PC-9 (cell line): ENCODE measurements around the gene EXOC2. TPM values are rescaled to one million over a fixed set of nuclear protein-coding genes. Genes with fewer than 3 reads are reported as not detected.
"Not testable (repeated sequence)": the region's sequence is repeated elsewhere in the genome, so short reads cannot be mapped to it uniquely, and the experiment has no call there.

Source experiments
- BruUV-seq: library from RNA; stranded (reverse); fragments of 400-500 nt; replicated peaks from 2 replicates; lab custom pipeline; 2021; lab: Mats Ljungman, UMichigan
- CTCF ChIA-PET: fragments of 300-600 bp; sonication (Branson Sonifier 250); formaldehyde crosslinking; loops from one replicate; lab custom pipeline; 2022; ENCODE audit warnings: antibody characterized with exemption; lab: Charles Lee
- POLR2A ChIA-PET: fragments of 300-600 bp; sonication (Branson Sonifier 250); formaldehyde crosslinking; loops from one replicate; lab custom pipeline; 2022; ENCODE audit warnings: antibody characterized with exemption; ENCODE audit not compliant: unreplicated experiment; lab: Charles Lee
- DNase-seq, 2 experiments: peaks; one replicate each; pipeline versions ENCODE4 v3.0.0 to v3.0.0-alpha.2; 2015 to 2022; ENCODE audit warnings: mixed read lengths in 1 of 2
- H2AFZ ChIP-seq: fragments of 200-600 bp; sonication (generic); 2 replicates; pipeline ENCODE4 v1.8.1; 2017; ENCODE audit warnings: antibody characterized with exemption
- H3F3A ChIP-seq: fragments of 200-600 bp; sonication (generic); 2 replicates; pipeline ENCODE4 v1.8.1; 2017; ENCODE audit warnings: antibody characterized with exemption, mild to moderate bottlenecking, low read depth; ENCODE audit not compliant: insufficient read depth
- H3K27ac ChIP-seq: fragments of 200-600 bp; sonication (generic); 2 replicates; pipeline ENCODE4 v1.6.1; 2016; ENCODE audit warnings: mixed run types
- H3K27me3 ChIP-seq: fragments of 200-600 bp; sonication (generic); 2 replicates; pipeline ENCODE4 v1.6.1; 2016; ENCODE audit warnings: low read depth, mixed run types; ENCODE audit not compliant: insufficient read depth
- H3K36me3 ChIP-seq: fragments of 200-600 bp; sonication (generic); 2 replicates; pipeline ENCODE4 v1.6.1; 2016; ENCODE audit warnings: low read depth, mixed run types
- H3K4me1 ChIP-seq: fragments of 200-600 bp; sonication (generic); replicated peaks from 2 replicates; pipeline ENCODE4 v1.6.1; 2016; ENCODE audit warnings: mixed run types; ENCODE audit not compliant: insufficient read depth
- H3K4me2 ChIP-seq: fragments of 200-600 bp; sonication (generic); 2 replicates; pipeline ENCODE4 v1.6.1; 2017; ENCODE audit warnings: mixed run types
- H3K4me3 ChIP-seq: fragments of 200-600 bp; sonication (generic); 2 replicates; pipeline ENCODE4 v1.6.1; 2016; ENCODE audit warnings: mixed run types
- H3K79me2 ChIP-seq: fragments of 200-600 bp; sonication (generic); 2 replicates; pipeline ENCODE4 v1.6.1; 2017; ENCODE audit warnings: low read depth, mixed run types
- H3K9me2 ChIP-seq: fragments of 200-600 bp; sonication (generic); 2 replicates; pipeline ENCODE4 v1.8.1; 2017; ENCODE audit warnings: mild to moderate bottlenecking; ENCODE audit not compliant: insufficient read depth
- H3K9me3 ChIP-seq: fragments of 200-600 bp; sonication (generic); 2 replicates; pipeline ENCODE4 v1.8.1; 2016; ENCODE audit warnings: low read depth; ENCODE audit not compliant: insufficient read depth
- H4K20me1 ChIP-seq: fragments of 200-600 bp; sonication (generic); 2 replicates; pipeline ENCODE4 v1.8.1; 2017; ENCODE audit not compliant: insufficient read depth
- EZH2 ChIP-seq: fragments of 200-600 bp; sonication (generic); IDR thresholded peaks from 2 replicates; pipeline ENCODE4 v1.8.0; 2017; ENCODE audit warnings: antibody characterized with exemption, low read depth
- intact Hi-C: fragments of 100-400 bp; cut with micrococcal nuclease; formaldehyde crosslinking; loops from one replicate; pipeline ENCODE4 v1.10.0; 2022; ENCODE audit not compliant: unreplicated experiment
- total RNA-seq: library from RNA; stranded (reverse); gene quantifications from 2 replicates; pipeline ENCODE4 v1.2.3, GENCODE V29; 2021
- TF ChIP-seq, protein P1 (sequence below): fragments of 200-600 bp; sonication (generic); conservative IDR thresholded peaks from 2 replicates; pipeline ENCODE4 v1.6.1; 2017; ENCODE audit warnings: mixed run types, antibody characterized with exemption, mild to moderate bottlenecking, moderate library complexity

The EXOC2 gene
- total RNA-seq, 1 experiment from 2014 or later = 28.2 TPM

DNA sequence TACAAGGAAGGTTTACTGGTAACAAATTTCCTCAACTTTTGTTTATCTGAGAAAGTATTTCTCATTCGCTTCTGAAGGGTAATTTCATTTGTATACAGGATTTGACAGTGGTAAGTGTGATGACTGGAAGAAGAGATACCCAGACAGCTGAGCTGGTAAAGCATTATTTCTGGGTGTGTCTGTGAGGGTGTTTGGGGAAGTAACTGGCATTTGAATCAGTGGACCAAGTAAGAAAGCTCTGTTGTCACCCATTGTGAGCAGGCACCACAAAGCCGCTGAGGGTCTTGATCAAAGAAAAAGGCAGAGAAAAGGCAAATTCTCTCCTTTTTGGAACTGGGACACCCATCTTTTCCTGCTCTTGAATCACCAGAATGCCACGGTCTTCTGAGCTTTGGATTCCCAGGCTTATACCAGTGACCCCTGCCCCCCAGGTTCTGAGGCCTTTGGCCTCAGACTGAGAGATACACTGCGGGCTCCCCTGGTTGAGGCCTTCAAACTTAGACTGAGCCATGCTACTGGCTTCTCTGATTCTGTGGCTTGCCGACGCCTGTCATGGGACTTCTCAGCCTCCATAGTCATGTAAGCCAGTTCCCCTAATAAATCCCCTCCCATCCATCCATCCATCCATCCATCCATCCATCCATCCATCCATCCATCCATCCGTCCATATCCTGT, 25.5 kb downstream of the EXOC2 start:
- Histone ChIP-seq H3F3A (no peaks in the 10 kb centered on the region), H3K9me3 (no peaks in the 10 kb centered on the region), H3K4me3 (no peak overlapping the region), H3K4me2 (no peak overlapping the region), H2AFZ (no peak overlapping the region), H4K20me1 (no peaks in the 10 kb centered on the region), H3K79me2 (no peaks in the 10 kb centered on the region), H3K36me3 (no peaks in the 10 kb centered on the region), H3K27ac (no peak overlapping the region), H3K27me3 (no peaks in the 10 kb centered on the region), H3K9me2 (no peaks in the 10 kb centered on the region), H3K4me1 (no peaks in the 10 kb centered on the region)
- POLR2A ChIA-PET = no interaction called here
- no peak for DNase-seq
- intact Hi-C loops = no loop called here
- TF ChIP-seq EZH2 = no peak
- TF ChIP-seq, protein P1, sequence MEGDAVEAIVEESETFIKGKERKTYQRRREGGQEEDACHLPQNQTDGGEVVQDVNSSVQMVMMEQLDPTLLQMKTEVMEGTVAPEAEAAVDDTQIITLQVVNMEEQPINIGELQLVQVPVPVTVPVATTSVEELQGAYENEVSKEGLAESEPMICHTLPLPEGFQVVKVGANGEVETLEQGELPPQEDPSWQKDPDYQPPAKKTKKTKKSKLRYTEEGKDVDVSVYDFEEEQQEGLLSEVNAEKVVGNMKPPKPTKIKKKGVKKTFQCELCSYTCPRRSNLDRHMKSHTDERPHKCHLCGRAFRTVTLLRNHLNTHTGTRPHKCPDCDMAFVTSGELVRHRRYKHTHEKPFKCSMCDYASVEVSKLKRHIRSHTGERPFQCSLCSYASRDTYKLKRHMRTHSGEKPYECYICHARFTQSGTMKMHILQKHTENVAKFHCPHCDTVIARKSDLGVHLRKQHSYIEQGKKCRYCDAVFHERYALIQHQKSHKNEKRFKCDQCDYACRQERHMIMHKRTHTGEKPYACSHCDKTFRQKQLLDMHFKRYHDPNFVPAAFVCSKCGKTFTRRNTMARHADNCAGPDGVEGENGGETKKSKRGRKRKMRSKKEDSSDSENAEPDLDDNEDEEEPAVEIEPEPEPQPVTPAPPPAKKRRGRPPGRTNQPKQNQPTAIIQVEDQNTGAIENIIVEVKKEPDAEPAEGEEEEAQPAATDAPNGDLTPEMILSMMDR = no peak
- CTCF ChIA-PET = no interaction called here
- no TSS peak for BruUV-seq

DNA sequence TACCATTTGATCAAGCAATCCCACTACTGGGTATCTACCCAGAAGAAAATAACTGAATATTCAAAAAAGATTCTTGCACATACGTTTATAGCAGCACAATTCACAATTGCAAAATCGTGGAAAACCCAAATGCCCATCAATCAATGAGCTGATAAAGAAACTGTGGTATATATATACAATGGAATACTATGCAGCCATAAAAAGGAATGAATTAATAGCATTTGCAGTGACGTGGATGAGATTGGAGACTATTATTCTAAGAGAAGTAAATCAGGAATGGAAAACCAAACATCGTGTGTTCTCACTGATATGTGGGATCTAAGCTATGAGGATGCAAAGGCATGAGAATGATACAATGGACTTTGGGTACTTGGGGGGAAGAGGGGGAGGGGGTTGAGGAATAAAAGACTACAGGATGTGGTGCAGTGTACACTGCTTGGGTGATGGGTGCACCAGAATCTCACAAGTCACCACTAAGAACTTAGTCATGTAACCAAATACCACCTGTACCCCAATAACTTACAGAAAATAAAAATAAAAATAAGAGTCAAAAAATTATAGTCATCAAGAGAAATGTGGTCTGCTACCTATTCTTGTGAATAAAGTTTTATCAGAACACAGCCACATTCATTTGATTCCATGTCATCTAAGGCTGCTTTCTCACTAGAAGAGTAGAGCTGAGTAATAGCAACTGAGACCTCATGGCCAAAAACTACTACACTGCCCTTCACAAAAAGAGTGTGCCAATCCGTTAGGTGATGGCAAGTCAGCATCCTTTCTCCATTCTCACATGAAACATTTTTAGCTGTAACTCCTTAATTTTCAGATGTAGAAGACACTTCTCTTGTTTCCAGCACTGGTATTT, 27.3 kb downstream of the EXOC2 start:
- TF ChIP-seq, protein P1 = no peak
- no peak for TF ChIP-seq EZH2
- CTCF ChIA-PET = no interaction called here

DNA sequence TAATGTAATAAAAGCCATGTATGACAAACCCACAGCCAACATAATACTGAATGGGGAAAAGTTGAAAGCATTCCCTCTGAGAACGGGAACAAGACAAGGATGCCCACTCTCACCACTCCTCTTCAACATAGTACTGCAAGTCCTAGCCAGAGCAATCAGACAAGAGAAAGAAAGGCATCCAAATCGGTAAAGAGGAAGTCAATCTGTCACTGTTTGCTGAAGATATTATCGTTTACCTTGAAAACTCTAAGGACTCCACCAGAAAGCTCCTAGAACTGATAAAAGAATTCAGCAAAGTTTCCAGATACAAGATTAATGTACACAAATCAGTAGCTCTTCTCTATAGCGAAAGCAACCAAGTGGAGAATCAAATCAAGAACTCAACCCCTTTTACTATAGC, 29.2 kb downstream of the EXOC2 start:
- not testable (repeated sequence) for BruUV-seq, H3K79me2 ChIP-seq

More for the DNA sequence above, 27.3 kb downstream of the EXOC2 start:
- H3K36me3 ChIP-seq = no peaks in the 10 kb centered on the region
- no peaks in the 10 kb centered on the region for H4K20me1 ChIP-seq
- H3K79me2 ChIP-seq = no peaks in the 10 kb centered on the region
- H3K4me2 ChIP-seq = no peak overlapping the region
- no peak for DNase-seq
- no peak overlapping the region for H3K27ac ChIP-seq
- no peak overlapping the region for H2AFZ ChIP-seq
- H3K4me3 ChIP-seq = no peak overlapping the region
- no peaks in the 10 kb centered on the region for H3K4me1 ChIP-seq
- no TSS peak for BruUV-seq
- H3F3A ChIP-seq = no peaks in the 10 kb centered on the region
- H3K9me2 ChIP-seq = no peaks in the 10 kb centered on the region
- H3K27me3 ChIP-seq = no peaks in the 10 kb centered on the region
- no peaks in the 10 kb centered on the region for H3K9me3 ChIP-seq
- POLR2A ChIA-PET = no interaction called here
- intact Hi-C loops = no loop called here

More for the DNA sequence above, 29.2 kb downstream of the EXOC2 start:
- CTCF ChIA-PET = interaction anchor here (0.6 kb wide), 1 partner anchor 47 kb away, joined by 5 read pairs; no protein-coding TSS in a partner anchor
- H3K27ac ChIP-seq, H3K4me2 ChIP-seq, H2AFZ ChIP-seq, H3K36me3 ChIP-seq, H3F3A ChIP-seq, H4K20me1 ChIP-seq, intact Hi-C loops, H3K4me1 ChIP-seq, DNase-seq, H3K27me3 ChIP-seq, H3K9me2 ChIP-seq, POLR2A ChIA-PET, H3K4me3 ChIP-seq, H3K9me3 ChIP-seq: not testable (repeated sequence)
